Stimulated activated CD4-positive, alpha-beta T cell treated with anti-CD3 and anti-CD28 coated beads, Interleukin-1b, Interleukin-23, amount 100 ng/mL, for 1 hour (primary cell): ENCODE data around the gene GPR3.

Experiments used
- DNase-seq, 2 donors: peaks; one replicate each; pipeline ENCODE4 v3.0.0-alpha.2; 2020; ENCODE audit warnings: low read depth in 2 of 2

GPR3 gene

GRCh38 chr1:27358928-27359313 is 33.5 kb upstream of the GPR3 start:
- no peak for DNase-seq

GRCh38 chr1:27359822-27360158 is 32.6 kb upstream of the GPR3 start:
- DNase-seq = no peak

GRCh38 chr1:27360159-27361043 is 32.0 kb upstream of the GPR3 start:
- no peak for DNase-seq

GRCh38 chr1:27361044-27361402 is 31.4 kb upstream of the GPR3 start:
- no peak for DNase-seq

- DNase-seq = no peak
Measured at GRCh38 chr1:27361553-27361952, 30.9 kb upstream of the GPR3 start.

- no peak for DNase-seq
Measured at GRCh38 chr1:27363766-27364695, 28.4 kb upstream of the GPR3 start.

GRCh38 chr1:27364696-27365371 is 27.6 kb upstream of the GPR3 start:
- no peak for DNase-seq

- peak in 1 of 2 donors; percentile 63 for DNase-seq
Measured at GRCh38 chr1:27365372-27366112, 26.9 kb upstream of the GPR3 start.

GRCh38 chr1:27366113-27366410 is 26.4 kb upstream of the GPR3 start:
- DNase-seq = peak in 1 of 2 donors; percentile 47

GRCh38 chr1:27366411-27367159 is 25.8 kb upstream of the GPR3 start, which contains the start of gene MAP3K6:
MAP3K6 (minus strand) TSS chr1:27366961; CDS start chr1:27366597, 364 bp downstream.
- DNase-seq = no peak

- no peak for DNase-seq
Measured at GRCh38 chr1:27367160-27367650, 25.2 kb upstream of the GPR3 start.

GRCh38 chr1:27368869-27369582 is 23.4 kb upstream of the GPR3 start:
- no peak for DNase-seq

GRCh38 chr1:27372022-27372807 is 20.2 kb upstream of the GPR3 start:
- no peak for DNase-seq

- DNase-seq = no peak
Measured at GRCh38 chr1:27372808-27373690, 19.4 kb upstream of the GPR3 start.

GRCh38 chr1:27374362-27375086 is 17.9 kb upstream of the GPR3 start, which contains the start of gene FCN3:
FCN3 (minus strand) TSS chr1:27374824; CDS start chr1:27374818, 6 bp downstream.
- DNase-seq = no peak

- DNase-seq = no peak
Measured at GRCh38 chr1:27377760-27378495, 14.5 kb upstream of the GPR3 start.
